Endothelial cell of umbilical vein (primary cell): ENCODE data around the gene CFAP20DC. TPM values are rescaled to one million over a fixed set of nuclear protein-coding genes. Genes with fewer than 3 reads are reported as not detected.
A peak's percentile ranks its signal among the peaks of the same experiment; 100 is the strongest.

Experiments used
- BruUV-seq: library from RNA; stranded (reverse); fragments of 400-500 nt; replicated peaks from 2 replicates; lab custom pipeline; 2021; lab: Mats Ljungman, UMichigan
- CTCF ChIA-PET: fragments of 300-600, 350-600 bp; sonication (Branson Sonifier 250); formaldehyde crosslinking; loops from one replicate; lab custom pipeline; 2021; ENCODE audit warnings: antibody characterized with exemption, inconsistent platforms; lab: Charles Lee
- POLR2A ChIA-PET: fragments of 300-600, 350-600 bp; sonication (Branson Sonifier 250); formaldehyde crosslinking; loops from one replicate; lab custom pipeline; 2021; ENCODE audit warnings: antibody characterized with exemption, inconsistent platforms; lab: Charles Lee
- DNase-seq: peaks from one replicate; pipeline ENCODE4 v3.0.0-alpha.2; 2011; ENCODE audit warnings: low read depth, low spot score
- FAIRE-seq: peaks from 2 replicates; lab custom pipeline; 2011; peaks lifted over from hg19 to GRCh38; lab: Jason Lieb, UNC
- H2AFZ ChIP-seq: 2 replicates; pipeline ENCODE4 v1.6.0; 2012; ENCODE audit warnings: low read depth, low read length, control low read depth, inconsistent platforms
- H3K27ac ChIP-seq: 2 replicates; pipeline ENCODE4 v1.5.1; 2011; ENCODE audit warnings: low read depth, mild to moderate bottlenecking, control low read depth, low read length, moderate library complexity; ENCODE audit not compliant: insufficient read depth
- H3K27me3 ChIP-seq, 2 experiments: 2 replicates each; pipeline versions ENCODE4 v1.6.0 to v1.6.1; 2011; ENCODE audit warnings: low read length in 2 of 2, mixed read lengths in 1 of 2; ENCODE audit not compliant: control insufficient read depth in 2 of 2, insufficient read depth in 2 of 2
- H3K36me3 ChIP-seq, 2 experiments: 2 replicates in 1 of 2; 3 replicates in 1 of 2; pipeline ENCODE4 v1.5.1; 2011; ENCODE audit warnings: low read length in 2 of 2, mild to moderate bottlenecking in 1 of 2, moderate library complexity in 1 of 2; ENCODE audit not compliant: control insufficient read depth in 2 of 2, insufficient read depth in 2 of 2; ENCODE audit errors: extremely low read depth in 1 of 2
- H3K4me1 ChIP-seq: 3 replicates; pipeline ENCODE4 v1.5.1; 2011; ENCODE audit warnings: mild to moderate bottlenecking, low read length; ENCODE audit not compliant: control insufficient read depth, insufficient read depth; ENCODE audit errors: extremely low read depth
- H3K4me2 ChIP-seq: 2 replicates; pipeline ENCODE4 v1.6.1; 2011; ENCODE audit warnings: low read length, control low read depth, mixed read lengths; ENCODE audit not compliant: insufficient read depth
- H3K4me3 ChIP-seq, 3 experiments: fragments of 200-600 bp in 1 of 3; sonication (generic), shearing (Covaris generic) in 1 of 3; replicated peaks in 1 of 3; 2 replicates each; pipeline ENCODE4 v1.5.1; 2011 to 2016; ENCODE audit warnings: control low read depth in 3 of 3, low read length in 3 of 3, mild to moderate bottlenecking in 2 of 3, inconsistent platforms in 1 of 3, low read depth in 1 of 3, moderate library complexity in 1 of 3; ENCODE audit not compliant: insufficient read depth in 1 of 3
- H3K79me2 ChIP-seq: 2 replicates; pipeline ENCODE4 v1.6.0; 2012; ENCODE audit warnings: low read length, inconsistent platforms; ENCODE audit not compliant: control insufficient read depth, insufficient read depth
- H3K9ac ChIP-seq: replicated peaks from 2 replicates; pipeline ENCODE3; 2011; ENCODE audit warnings: low read length, control low read depth; ENCODE audit not compliant: insufficient read depth; ENCODE audit errors: extremely low read depth
- H3K9me1 ChIP-seq: replicated peaks from 3 replicates; pipeline ENCODE4 v1.6.0; 2011; ENCODE audit warnings: mild to moderate bottlenecking, low read length; ENCODE audit not compliant: control insufficient read depth, insufficient read depth; ENCODE audit errors: extremely low read depth
- H3K9me3 ChIP-seq: replicated peaks from 2 replicates; pipeline ENCODE4 v1.5.1; 2012; ENCODE audit warnings: low read length, inconsistent platforms; ENCODE audit not compliant: control insufficient read depth, insufficient read depth
- H4K20me1 ChIP-seq: replicated peaks from 2 replicates; pipeline ENCODE3; 2011; ENCODE audit warnings: mild to moderate bottlenecking, low read length; ENCODE audit not compliant: control insufficient read depth, insufficient read depth; ENCODE audit errors: extremely low read depth
- EZH2 ChIP-seq: IDR thresholded peaks from 2 replicates; pipeline ENCODE4 v1.6.1; 2012; ENCODE audit warnings: borderline replicate concordance, low read depth, mild to moderate bottlenecking, moderate library complexity, low read length, inconsistent platforms; ENCODE audit not compliant: severe bottlenecking
- FOS ChIP-seq: IDR thresholded peaks from 2 replicates; pipeline ENCODE4 v1.6.1; 2011; ENCODE audit warnings: mild to moderate bottlenecking, low read length, moderate library complexity, borderline replicate concordance; ENCODE audit not compliant: insufficient read depth
- GATA2 ChIP-seq: IDR thresholded peaks from 2 replicates; pipeline ENCODE4 v1.7.0; 2011; ENCODE audit warnings: low read depth, mild to moderate bottlenecking, moderate library complexity, mixed read lengths, low read length; ENCODE audit not compliant: insufficient read length, insufficient read depth
- JUN ChIP-seq: IDR thresholded peaks from 2 replicates; pipeline ENCODE4 v1.6.1; 2011; ENCODE audit warnings: borderline replicate concordance, low read depth; ENCODE audit not compliant: insufficient read length, insufficient read depth
- MYC ChIP-seq: IDR thresholded peaks from one replicate; pipeline ENCODE4 v1.6.1; 2011; ENCODE audit warnings: mild to moderate bottlenecking, low read depth, low read length
- POLR2A ChIP-seq: IDR thresholded peaks from 2 replicates; pipeline ENCODE4 v1.6.1; 2012; ENCODE audit warnings: low read depth, mild to moderate bottlenecking, control low read depth, low read length
- POLR2AphosphoS5 ChIP-seq: IDR thresholded peaks from 2 replicates; pipeline ENCODE4 v1.6.1; 2012; ENCODE audit warnings: low read depth, mild to moderate bottlenecking, control low read depth, low read length, moderate library complexity; ENCODE audit not compliant: insufficient read depth
- dilution Hi-C: fragments of 300-500 bp; cut with MboI; formaldehyde crosslinking; loops from one replicate; pipeline ENCODE4 v1.15.0; 2019; ENCODE audit warnings: low sequenced_read_pairs; ENCODE audit not compliant: extremely low pct_ligation_motif_present
- intact Hi-C: fragments of 100-400 bp; cut with micrococcal nuclease; formaldehyde crosslinking; loops from one replicate; pipeline ENCODE4 v1.10.0; 2022
- polyA plus RNA-seq, 4 experiments: library from polyadenylated mRNA; depleted of rRNA in 3 of 4; stranded (reverse) in 3 of 4; unstranded in 1 of 4; fragments of >200 nt; gene quantifications; 2 replicates each; pipeline versions ENCODE4 v1.2.1 to v1.2.3, GENCODE V29; 2011 to 2012; ENCODE audit warnings: missing spikeins in 1 of 4
- total RNA-seq: library from RNA; stranded (reverse); gene quantifications from 2 replicates; pipeline ENCODE4 v1.2.3, GENCODE V29; 2021
- TF ChIP-seq, protein P1 (sequence below): IDR thresholded peaks from 2 replicates; pipeline ENCODE4 v1.6.1; 2011; ENCODE audit not compliant: insufficient read depth, insufficient read length
- TF ChIP-seq, protein P2 (sequence below), 2 donors: IDR thresholded peaks; 1 replicate in 1 of 2; 2 replicates in 1 of 2; pipeline ENCODE4 v1.5.1; 2011; ENCODE audit warnings: low read length in 2 of 2, mild to moderate bottlenecking in 2 of 2, moderate library complexity in 2 of 2, control low read depth in 1 of 2, inconsistent platforms in 1 of 2, low read depth in 1 of 2; ENCODE audit not compliant: insufficient read depth in 1 of 2; ENCODE audit errors: extremely low read depth in 1 of 2

The CFAP20DC gene
- total and polyA plus RNA-seq, 2 donors (not counting 3 experiments of a cell fraction or from before 2014, with no cell fraction given) = 0.92 to 2.1 TPM

DNA sequence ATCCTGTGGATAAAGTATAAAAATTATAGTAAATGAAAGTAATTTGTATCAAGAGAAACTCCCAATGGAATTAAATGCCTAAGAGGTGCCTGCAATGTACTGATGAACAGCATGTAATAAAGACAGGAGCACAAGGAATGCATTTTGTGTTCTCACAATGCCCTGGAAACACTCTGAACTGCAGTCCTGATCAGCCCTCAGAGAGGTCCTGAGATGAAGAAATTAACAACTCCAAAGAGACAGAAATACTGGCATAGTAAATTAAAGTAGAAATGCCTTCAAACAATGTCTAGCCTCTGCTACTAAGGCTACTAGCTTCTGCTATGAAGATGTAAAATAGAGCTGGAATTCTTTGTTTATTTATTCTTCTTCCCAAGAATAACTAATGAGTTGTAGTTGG lies 59.9 kb downstream of the CFAP20DC start:
- no peak overlapping the region for H3K4me3 ChIP-seq
- TF ChIP-seq POLR2AphosphoS5 (no peak), MYC (no peak), JUN (no peak), EZH2 (no peak), GATA2 (no peak), POLR2A (no peak), FOS (no peak)
- TF ChIP-seq, protein P1, sequence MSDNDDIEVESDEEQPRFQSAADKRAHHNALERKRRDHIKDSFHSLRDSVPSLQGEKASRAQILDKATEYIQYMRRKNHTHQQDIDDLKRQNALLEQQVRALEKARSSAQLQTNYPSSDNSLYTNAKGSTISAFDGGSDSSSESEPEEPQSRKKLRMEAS = no peak
- TF ChIP-seq, protein P2, sequence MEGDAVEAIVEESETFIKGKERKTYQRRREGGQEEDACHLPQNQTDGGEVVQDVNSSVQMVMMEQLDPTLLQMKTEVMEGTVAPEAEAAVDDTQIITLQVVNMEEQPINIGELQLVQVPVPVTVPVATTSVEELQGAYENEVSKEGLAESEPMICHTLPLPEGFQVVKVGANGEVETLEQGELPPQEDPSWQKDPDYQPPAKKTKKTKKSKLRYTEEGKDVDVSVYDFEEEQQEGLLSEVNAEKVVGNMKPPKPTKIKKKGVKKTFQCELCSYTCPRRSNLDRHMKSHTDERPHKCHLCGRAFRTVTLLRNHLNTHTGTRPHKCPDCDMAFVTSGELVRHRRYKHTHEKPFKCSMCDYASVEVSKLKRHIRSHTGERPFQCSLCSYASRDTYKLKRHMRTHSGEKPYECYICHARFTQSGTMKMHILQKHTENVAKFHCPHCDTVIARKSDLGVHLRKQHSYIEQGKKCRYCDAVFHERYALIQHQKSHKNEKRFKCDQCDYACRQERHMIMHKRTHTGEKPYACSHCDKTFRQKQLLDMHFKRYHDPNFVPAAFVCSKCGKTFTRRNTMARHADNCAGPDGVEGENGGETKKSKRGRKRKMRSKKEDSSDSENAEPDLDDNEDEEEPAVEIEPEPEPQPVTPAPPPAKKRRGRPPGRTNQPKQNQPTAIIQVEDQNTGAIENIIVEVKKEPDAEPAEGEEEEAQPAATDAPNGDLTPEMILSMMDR (IDR thresholded peaks at IDR 0.05; ENCODE audit: extremely low read depth in 1 of 2, insufficient read depth in 1 of 2, low read depth in 1 of 2, low read length in 2 of 2) = no peak
- no peaks in the 10 kb centered on the region for H3K9me3 ChIP-seq
- FAIRE-seq = no peak
- H3K9me1 ChIP-seq = no peaks in the 10 kb centered on the region
- no peaks in the 10 kb centered on the region for H3K79me2 ChIP-seq
- H3K9ac ChIP-seq = no peak overlapping the region
- peaks cover 20% of the 10 kb centered on the region for H3K4me1 ChIP-seq
- DNase-seq = no peak
- H4K20me1 ChIP-seq = no peaks in the 10 kb centered on the region
- H3K27me3 ChIP-seq = no peaks in the 10 kb centered on the region
- no TSS peak for BruUV-seq
- H3K4me2 ChIP-seq = no peak overlapping the region
- intact Hi-C loops = loop anchor here (5.0 kb wide), 1 partner anchor 428 kb away; no protein-coding TSS in a partner anchor
- ChIA-PET POLR2A (no interaction called here), CTCF (interaction anchor here (1.1 to 1.3 kb wide), 2 partner anchors 63 to 166 kb away, joined by 3 to 5 read pairs; no protein-coding TSS in a partner anchor)
- H3K36me3 ChIP-seq = no peaks in the 10 kb centered on the region
- no peak overlapping the region for H3K27ac ChIP-seq
- H2AFZ ChIP-seq = peak overlapping the region; percentile 87
- dilution Hi-C loops = no loop called here
